Left hindlimb (tissue), 1 donor: ENCODE data around the gene DENND4B.
"Not testable (repeated sequence)": the region's sequence is repeated elsewhere in the genome, so short reads cannot be mapped to it uniquely, and the experiment has no call there.

Experiments used
- DNase-seq: peaks from one replicate; pipeline ENCODE4 v3.0.0-alpha.2; 2018

Gene DENND4B

DNA sequence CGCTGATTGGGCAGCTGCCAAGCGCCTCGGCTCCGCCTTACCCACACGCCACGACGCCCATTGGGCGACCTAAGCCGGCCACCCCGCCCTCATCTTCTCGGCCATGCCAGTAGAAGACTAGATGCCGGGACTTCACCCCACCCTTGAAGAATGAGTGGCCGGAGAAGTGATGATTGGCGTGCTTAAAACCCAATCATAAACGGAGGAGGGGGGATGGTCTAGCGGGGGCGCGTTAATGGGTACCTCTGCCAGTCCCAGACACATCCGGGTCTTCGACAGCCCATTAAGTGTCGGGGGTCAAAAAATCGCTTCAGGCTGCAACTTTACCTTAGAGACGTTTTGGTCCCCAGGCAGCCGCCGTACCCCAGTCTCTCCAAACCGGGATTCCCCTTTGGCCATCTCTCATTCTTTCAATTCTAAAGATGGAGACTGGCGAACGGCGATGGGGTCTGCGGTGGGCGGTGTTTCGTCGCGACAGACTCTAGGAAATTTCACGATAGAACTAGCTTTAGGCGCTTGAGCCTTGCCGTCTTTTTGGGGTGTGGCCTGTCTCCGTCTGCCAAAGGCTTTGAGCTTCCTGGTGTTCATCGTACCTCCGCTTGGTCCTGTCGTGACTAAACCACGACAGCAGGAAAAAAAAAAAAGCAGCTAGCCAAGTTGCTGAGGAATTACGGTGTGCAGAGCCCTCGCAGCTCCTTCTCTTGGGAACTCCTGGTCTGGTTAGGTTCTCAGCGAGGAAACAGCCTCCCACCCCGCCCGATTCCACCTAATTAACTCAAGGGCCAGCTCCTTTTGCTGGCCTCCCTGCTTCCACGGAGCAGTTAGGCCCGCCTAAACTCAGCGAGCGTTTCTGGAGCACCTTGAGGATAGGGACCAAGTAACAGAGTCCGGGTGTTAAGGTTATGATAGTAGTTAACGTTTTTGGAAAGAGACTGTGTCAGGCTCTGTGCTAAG lies 23.3 kb downstream of the DENND4B start, which contains the start of gene GATAD2B:
Gene GATAD2B (minus strand): TSS at position 1 of the 954 bp plus-strand sequence. CDS start 94,625 bp downstream, outside the sequence.
- peak; percentile 99 for DNase-seq

DNA sequence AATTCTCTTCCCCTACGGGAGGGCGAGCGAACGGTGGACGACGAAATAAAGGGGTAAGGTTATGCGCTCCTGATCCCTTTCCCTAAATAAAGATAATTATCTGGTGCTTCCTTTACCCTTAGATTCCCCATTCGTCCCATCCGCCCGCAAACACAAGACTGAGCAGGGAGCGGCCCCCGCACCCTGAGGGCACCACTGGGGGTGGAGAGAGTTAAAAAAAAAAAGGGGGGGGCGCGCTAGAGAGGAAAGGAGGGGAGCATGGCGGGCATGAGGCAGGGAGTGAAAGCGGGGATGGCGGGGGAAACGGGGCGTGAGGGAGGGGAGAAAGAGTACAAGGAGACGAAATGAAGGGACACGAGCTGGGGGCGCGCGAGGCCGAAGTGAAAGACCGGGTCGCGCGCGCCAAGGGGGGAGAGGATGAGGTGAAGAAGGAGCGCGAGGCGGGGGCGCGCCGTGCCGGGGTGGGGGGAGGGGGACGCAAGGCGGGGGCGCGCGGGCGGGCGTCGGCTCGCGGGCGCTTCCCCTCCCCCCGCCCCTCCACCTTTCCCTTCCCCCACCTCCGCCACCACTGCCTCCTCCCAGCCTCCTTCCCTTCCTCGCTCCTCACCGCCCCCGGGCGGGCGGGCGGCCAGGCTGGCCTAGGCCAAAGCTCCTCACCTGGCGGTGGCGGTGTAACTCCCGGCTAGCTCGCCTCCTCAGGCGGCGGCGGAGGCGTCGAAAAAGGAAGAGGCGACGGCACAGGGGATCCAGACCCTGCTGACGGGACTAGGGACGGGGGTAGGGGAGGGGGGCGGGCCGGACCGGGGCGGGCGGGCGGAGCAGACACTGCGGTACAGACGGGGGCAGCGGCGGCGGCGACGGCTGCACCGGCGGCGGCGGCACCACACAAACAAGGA lies 24.2 kb downstream of the DENND4B start:
- peak; percentile 72 for DNase-seq

DNA sequence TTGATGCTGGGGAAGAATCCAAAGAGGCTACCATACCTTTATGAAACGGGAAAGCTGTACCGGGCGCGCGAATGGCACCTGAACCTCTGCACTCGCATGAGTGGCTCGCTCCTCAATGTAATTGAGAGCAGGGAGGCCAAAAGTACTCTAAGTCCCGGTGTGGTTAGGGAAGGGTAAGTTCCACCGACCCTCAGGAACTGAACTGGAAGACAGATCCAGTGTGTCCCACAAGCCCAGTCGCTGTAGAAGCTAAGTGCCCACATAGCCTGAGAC lies 24.8 kb downstream of the DENND4B start:
- DNase-seq = no peak

DNA sequence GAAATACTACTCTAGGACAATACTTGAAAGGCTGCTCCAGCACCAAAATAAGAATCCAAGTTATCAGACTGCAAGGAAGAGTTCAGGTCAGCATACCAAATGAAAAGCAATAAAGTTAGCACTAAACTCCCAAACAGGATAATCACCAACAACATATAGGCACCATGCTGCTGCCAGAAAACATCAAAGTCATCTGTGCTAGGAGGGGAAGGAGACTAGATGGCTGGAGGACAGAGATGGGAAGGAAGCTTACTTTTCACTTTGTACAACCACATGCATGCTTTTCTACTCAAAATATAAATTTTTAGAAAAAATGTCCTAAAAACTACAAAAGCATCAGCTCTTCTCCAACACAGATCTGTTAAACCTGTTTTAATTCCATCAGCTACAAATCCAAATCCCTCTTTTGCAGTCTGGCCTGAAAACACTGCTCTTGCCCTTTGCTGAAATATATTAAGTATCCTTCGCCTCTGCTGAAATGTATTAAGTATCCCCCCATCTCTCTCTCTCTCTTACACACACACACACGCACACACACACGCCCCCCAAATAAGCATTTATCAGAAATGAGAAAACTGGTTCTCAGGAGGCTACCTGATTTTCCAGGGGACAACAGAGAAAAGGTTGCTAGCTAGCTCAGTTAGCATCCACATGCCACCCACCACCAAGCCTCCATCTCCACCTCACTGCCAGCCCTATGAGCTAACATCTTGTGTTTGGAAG lies 25.3 kb downstream of the DENND4B start:
- DNase-seq = no peak

DNA sequence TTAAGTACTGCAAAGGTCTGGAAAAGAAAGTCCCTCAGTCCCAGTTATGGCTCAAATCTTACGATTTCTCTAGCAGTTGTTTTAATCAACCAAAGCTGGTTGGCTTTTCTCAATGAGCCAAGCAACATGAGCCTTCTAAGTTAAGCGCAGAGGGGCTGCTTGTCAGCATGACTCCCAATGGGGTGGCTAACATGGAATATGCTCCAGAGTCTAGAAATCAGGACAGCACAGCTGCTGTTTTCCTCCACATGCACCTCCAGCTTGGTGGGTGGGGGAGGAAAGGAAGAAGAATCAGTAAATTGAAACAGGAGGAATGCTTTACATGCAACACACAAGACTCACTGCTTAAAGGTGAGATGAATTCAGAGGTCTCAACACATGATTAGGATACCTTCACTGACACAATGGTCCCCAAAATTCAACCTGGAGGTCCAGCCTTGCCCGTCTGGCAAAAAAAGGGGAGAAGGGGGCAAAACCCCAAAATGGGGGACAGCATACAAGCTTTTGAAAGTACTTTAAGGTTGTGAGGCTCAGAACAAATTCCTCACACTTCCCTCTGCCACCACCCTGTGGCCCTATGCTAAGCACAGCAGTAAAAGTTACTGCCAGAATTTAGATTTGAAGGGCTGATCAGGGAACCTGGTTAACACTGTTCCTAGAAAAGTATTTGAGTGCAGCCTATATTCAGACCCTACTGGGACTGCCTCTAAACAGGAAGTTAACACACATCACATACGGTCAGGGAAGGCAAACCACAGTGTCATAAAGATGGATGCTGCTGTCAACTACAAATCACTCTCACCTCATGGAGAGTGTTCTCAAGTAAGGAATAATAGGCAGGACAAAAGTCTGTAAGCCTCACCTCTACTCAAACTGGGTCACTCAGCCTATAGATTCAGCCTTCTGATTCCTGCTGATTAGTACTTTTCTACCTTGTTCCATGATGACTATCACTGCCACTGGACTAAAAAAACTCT lies 26.4 kb downstream of the DENND4B start:
- DNase-seq = no peak

DNA sequence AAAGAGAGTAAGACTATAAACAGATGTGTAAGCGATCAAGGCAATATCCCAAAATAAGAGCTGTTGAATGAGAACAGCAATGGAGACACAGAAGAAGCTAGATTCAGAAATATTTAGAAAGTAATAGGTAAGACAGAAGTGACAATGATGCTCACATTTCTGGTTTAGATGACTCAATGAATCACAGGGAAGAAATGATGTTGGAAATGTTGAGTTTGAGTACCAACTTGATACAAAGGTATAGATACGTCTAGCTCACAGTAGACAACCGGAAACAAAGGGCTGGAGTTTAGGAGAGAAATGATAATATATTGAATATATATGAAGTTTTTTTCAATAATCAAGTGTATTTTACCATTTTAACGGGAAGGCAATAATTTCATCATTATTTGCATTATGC lies 30.2 kb downstream of the DENND4B start:
- DNase-seq = no peak

DNA sequence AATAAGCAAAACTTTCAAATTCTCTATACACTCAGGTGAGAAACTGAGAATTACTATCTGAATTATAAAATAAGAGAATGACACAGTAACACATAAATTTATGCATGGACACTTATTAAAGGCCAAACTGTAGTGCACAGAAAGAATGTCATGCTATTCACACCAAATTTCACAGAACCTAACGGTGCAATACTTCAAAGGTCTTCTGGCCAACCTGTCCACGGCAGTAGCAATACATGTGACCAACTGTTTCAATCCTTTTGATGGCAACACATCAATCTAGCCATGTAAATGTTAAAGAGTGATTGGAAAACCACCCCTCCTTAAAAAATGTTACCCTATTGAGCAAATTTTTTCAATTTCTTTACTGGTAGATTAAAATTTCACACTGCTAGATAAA lies 34.2 kb downstream of the DENND4B start:
- DNase-seq = no peak

DNA sequence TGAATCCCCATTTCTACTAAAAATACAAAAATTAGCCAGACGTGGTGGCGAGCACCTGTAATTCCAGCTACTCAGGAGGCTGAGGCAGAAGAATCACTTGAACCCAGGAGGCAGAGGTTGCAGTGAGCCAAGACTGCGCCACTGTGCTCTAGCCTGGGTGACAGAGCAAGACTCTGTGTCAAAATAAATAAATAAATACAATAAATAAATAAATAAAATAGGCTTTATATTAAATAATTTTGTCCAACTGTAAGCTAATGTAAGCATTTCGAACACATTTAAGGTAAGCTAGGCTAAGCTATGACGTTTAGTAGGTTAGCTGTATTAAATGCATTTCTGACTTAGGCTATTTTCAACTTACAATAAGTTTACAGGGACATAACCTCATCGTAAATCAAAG lies 36.0 kb downstream of the DENND4B start:
- not testable (repeated sequence) for DNase-seq

DNA sequence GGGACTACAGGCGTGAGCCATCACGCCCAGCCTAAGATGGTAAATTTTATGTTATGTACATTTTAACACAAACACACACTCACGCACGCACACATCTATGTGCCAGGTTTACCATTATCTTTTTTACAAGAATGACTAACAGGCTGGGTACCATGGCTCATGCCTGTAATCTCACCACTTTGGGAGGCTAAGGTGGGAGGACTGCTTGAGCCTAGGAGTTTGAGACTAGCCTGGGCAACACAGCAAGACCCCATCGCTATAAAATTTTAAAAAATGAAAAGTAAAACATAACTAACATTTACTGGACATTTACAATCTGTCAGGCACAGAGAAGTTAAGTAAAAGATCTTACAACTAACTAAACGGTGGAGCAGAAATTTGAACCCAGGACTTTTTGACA lies 38.4 kb downstream of the DENND4B start:
- no peak for DNase-seq

DNA sequence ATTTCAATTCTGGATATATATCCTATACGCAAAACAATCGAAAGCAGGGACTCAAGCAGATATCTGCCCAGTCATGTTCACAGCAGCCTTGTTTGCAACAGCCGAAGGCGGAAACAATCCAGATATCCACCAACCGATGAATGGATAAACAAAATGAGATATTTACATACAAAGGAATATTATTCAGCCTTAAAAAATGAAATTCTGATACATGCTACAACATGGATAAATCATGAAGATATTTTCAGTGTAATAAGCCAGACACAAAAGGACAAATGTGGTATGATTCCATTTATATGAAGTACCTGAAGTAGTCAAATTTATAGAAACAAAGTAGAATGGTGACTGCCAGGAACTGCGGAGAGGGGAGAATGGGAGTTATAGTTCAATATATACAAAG lies 39.4 kb downstream of the DENND4B start:
- DNase-seq = no peak

DNA sequence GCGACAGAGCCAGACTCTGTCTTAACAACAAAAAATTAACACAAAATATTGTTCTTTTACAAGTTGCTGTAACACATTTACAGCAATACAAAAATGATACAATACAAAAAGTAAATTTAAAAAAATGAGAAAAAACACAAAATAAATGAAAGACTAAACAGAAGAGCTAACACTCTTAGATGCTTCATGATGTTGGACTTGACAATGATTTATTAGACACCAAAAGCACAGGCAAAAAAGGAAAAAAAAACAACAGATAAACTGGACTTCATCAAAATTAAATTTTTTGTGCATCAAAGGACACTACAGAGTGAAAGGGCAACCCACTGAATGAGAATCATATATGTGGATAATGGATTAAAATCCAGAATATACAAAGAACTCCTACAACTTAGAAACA lies 40.1 kb downstream of the DENND4B start:
- no peak for DNase-seq

DNA sequence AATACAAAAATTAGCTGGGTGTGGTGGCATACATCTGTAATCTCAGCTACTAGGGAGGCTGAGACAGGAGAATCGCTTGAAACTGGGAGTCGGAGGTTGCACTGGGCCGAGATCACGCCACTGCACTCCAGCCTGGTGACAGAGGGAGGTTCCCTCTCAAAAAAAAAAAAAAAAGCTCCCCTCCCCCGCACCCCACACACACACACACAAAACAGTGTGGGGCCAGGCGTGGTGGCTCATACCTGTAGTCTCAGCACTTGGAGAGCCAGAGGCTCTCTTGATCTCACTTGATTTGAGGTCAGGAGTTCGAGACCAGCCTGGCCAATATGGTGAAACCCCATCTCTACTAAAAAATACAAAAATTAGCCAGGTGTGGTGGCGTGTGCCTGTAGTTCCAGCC lies 40.6 kb downstream of the DENND4B start:
- not testable (repeated sequence) for DNase-seq

DNA sequence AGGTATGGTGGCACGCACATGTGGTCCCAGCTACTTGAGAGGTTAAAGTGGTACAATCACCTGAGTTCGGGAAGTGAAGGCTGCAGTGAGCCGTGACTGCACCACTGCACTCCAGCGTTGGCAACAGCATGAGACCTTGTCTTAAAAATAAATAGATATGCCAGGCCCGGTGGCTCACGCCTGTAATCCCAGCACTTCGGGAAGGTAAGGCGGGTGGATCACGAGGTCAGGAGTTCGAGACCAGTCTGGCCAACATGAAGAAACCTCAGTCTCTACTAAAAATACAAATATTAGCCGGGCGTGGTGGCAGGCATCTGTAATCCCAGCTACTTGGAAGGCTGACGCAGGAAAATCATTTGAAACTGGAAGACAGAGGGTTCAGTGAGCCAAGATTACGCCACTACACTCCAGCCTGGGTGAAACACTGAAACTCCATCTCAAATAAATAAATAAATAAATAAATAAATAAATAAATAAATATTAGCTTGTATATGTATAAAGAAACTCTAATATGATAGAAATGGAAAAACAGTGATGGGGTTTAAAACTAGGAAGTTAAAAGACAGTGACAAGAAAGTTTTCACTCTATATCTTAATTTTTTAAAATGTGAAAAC lies 42.6 kb downstream of the DENND4B start:
- DNase-seq = no peak

DNA sequence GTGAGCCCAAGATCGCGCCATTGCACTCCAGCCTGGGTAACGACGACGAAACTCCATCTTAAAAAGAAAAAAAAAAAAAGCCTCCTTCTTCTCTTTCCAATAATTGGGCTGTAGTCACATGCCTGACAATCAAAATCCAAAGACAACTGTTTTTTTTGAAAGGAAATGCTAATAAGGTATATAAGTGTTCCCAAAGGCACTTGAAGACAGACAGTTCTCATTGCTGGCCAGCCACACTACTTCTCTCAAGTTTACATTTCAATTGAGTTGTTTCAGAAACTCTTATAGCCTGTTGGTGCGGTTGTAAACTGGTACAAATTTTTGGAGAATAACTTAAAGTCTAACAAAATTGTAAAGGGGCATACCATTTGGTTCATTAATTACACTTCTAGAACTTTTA lies 47.0 kb downstream of the DENND4B start:
- DNase-seq = no peak

DNA sequence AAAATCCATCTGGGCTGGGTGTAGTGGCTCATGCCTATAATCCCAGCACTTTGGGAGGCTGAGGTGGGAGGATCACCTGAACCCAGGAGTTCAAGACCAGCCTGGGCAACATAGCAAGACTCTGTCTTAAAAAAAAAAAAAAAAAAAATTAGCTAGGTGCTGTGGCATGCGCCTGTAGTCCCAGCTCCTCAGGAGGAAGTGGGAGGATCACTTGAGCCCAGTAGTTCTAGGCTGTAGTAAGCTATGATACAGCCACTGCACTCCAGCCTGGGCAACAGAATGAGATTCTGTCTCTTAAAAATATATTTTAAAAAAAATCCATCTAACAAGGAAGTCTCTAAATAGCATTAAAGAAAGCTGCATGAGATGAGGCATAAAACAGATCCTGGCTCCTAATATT lies 50.7 kb downstream of the DENND4B start:
- DNase-seq = not testable (repeated sequence)

DNA sequence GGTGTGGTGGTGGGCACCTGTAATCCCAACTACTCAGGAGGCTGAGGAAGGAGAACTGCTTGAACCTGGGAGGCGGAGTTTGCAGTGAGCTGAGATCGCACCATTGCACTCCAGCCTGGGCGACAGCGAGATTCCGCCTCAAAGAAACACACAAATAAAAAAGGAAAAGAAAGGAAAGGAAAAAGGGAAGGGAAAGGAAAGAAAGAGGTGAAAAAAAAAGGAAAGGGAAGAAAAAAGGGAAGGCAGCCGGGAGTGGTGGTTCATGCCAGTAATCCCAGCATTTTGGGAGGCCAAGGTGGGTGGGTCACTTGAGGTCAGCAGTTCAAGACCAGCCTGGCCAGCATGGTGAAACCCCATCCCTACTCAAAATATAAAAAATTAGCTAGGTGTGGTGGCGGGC lies 55.5 kb downstream of the DENND4B start:
- DNase-seq = not testable (repeated sequence)

DNA sequence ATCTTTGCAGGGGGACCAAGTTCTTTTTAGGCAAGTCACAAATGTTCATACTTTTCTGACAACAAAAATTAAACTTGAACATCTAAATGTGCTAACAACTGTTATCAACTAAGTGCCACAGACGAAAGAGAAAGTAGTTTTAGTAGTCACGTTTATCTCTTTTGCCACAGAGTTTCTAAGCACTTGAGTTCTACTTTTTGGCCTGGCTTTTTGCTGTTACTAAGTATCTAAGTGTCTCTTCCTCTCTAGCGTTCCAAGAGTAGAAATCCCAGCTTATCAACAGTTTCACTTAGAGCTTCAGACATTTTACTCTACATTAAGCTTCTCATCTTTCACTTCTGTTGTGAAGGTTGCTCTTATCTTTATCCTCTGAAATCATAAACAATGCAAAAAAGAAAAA lies 58.0 kb downstream of the DENND4B start:
- no peak for DNase-seq

DNA sequence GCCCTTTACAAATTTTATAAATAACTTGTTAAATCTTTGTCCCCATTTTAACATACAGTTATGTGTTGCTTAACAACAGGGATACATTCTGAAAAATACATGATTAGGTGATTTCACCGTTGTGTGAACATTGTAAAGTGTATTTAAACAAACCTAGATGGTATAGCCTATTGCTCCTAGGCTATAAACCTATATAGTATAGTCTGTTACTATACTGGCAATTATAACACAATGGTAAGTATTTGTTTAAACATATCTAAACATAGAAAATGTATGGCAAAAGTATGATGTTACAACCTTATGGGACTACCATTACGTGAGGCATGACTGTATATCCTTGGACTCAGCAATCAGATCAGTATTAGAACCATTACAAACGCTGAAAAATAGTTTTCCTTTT lies 60.4 kb downstream of the DENND4B start:
- DNase-seq = no peak

DNA sequence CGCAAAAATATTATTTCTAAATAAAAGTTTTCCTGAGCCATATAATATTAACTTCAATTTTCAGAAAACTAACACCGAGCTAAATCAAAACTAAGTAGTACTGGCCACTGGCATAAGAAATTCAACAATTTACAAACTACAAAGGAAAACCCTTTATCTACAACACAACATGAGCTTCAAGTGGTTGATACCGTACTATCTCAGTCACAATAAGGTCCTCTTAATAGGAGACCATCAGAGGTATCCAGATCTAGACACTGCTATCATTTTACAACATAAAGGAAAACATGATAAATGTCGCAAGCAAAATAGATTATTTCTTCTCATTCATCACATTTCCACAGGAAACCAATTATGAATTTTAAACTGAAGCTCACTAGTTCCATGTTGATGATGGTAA lies 63.3 kb downstream of the DENND4B start:
- no peak for DNase-seq

DNA sequence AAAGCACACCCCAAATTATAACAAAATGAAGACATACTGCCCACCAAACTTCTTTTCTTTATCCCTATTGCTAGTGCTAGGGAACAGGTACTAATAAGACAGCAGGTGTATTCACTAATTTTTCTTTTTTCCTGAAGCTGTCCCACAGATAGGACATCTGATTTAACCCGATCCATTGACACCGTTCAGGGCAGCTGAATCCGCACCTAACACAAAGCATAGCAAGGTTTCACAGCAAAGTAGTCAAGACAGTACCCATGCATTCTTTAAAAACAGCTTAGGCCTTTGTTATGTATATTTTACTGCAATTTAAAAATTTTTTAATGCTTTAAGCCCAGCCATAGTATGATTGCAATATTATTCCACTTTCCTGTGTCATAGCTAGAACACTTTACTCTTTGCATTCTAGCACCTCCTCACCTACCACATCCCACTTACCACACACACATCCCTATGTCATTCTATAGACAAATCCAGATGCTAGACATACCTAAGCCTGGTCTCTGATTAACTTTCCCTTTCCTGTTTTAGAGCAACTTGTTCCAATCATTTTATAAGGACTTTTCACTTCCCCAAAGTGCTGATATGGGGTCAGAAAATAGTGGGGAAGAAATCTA lies 64.1 kb downstream of the DENND4B start:
- DNase-seq = no peak

DNA sequence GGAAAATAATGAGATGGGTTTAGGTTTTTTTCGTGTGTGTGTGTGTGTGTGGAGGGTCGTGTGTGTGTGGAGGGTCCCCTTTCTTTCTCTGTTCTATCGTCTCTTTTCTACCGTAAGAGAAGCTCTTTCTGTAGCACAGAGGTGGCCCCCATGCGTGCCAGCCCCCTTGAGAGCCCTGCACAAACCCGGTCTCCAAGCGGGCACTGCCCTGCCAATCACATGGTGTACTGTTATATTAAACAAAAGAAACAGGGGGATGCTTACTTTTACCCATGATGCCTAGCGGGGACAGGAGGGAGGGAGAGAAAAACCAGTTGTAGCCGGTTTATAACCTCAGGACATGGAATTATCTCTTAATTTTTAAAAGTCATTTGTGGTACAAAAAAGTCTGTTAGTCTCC lies 64.8 kb downstream of the DENND4B start:
- DNase-seq = peak; percentile 39
